RWPE2 (cell line): ENCODE measurements around the gene CYCS.

Experiments used
- ATAC-seq: fragments of 200-7000 bp; cut with Tn5 transposase; 3 replicates; pipeline ENCODE4 v1.9.1; 2021; ENCODE audit warnings: low read depth
- DNase-seq: peaks from one replicate; pipeline ENCODE4 v3.0.0-alpha.2; 2020; ENCODE audit warnings: low spot score
- H3K27ac ChIP-seq: fragments of 450-650 bp; 2 replicates; pipeline ENCODE4 v1.5.1; 2017; ENCODE audit warnings: mild to moderate bottlenecking; ENCODE audit not compliant: poor library complexity, severe bottlenecking
- H3K27me3 ChIP-seq: fragments of 250-450 bp; sonication (Bioruptor Pico); 2 replicates; pipeline ENCODE4 v1.5.1; 2021; ENCODE audit warnings: mild to moderate bottlenecking, moderate library complexity; ENCODE audit not compliant: insufficient read depth, poor library complexity, severe bottlenecking
- H3K36me3 ChIP-seq: fragments of 250-450 bp; sonication (Bioruptor Pico); 2 replicates; pipeline ENCODE4 v1.5.1; 2020; ENCODE audit warnings: low read depth, mild to moderate bottlenecking, moderate library complexity
- H3K4me1 ChIP-seq: fragments of 250-450 bp; sonication (Bioruptor Pico); 2 replicates; pipeline ENCODE4 v1.5.1; 2021; ENCODE audit warnings: mild to moderate bottlenecking, moderate library complexity; ENCODE audit not compliant: insufficient read depth, poor library complexity, severe bottlenecking
- H3K4me3 ChIP-seq: fragments of 250-450 bp; sonication (Bioruptor Pico); 2 replicates; pipeline ENCODE4 v1.5.1; 2021; ENCODE audit warnings: mild to moderate bottlenecking, moderate library complexity; ENCODE audit not compliant: severe bottlenecking
- H3K9me3 ChIP-seq: fragments of 250-450 bp; sonication (Bioruptor Pico); 2 replicates; pipeline ENCODE4 v1.5.1; 2021; ENCODE audit warnings: mild to moderate bottlenecking, moderate library complexity; ENCODE audit not compliant: severe bottlenecking
- CTCF ChIP-seq: fragments of 450-650 bp; IDR thresholded peaks from one replicate; pipeline ENCODE4 v1.5.1; 2017; ENCODE audit warnings: mild to moderate bottlenecking, moderate library complexity; ENCODE audit not compliant: poor library complexity, severe bottlenecking

Gene CYCS

GRCh38 chr7:25075459-25075858 is 49.6 kb downstream of the CYCS start:
- Histone ChIP-seq H3K4me1 (no peaks in the 10 kb centered on the region), H3K4me3 (no peak overlapping the region), H3K9me3 (no peaks in the 10 kb centered on the region), H3K27ac (no peak overlapping the region), H3K27me3 (no peaks in the 10 kb centered on the region), H3K36me3 (no peaks in the 10 kb centered on the region)
- TF ChIP-seq CTCF: no peak
- ATAC-seq (no peak), DNase-seq (no peak)

- TF ChIP-seq CTCF: no peak
- Histone ChIP-seq H3K4me3 (no peak overlapping the region), H3K36me3 (no peaks in the 10 kb centered on the region), H3K27ac (no peak overlapping the region), H3K9me3 (no peaks in the 10 kb centered on the region), H3K4me1 (peaks cover 8% of the 10 kb centered on the region), H3K27me3 (no peaks in the 10 kb centered on the region)
- ATAC-seq (0 out of 3 replicates have a peak, but pooled peaks have one; percentile 19), DNase-seq (no peak)
Measured at GRCh38 chr7:25073451-25073850, 51.6 kb downstream of the CYCS start.
